COR-L47 (cell line): ENCODE measurements around the gene EFR3B.
"Not testable (repeated sequence)": the region's sequence is repeated elsewhere in the genome, so short reads cannot be mapped to it uniquely, and the experiment has no call there.

Experiments
- DNase-seq: peaks from one replicate; lab custom pipeline; 2025; lab: John Stamatoyannopoulos, UW

Gene EFR3B

GRCh38 chr2:25073025-25073424, 31.1 kb downstream of the EFR3B start:
- no peak for DNase-seq

DNA sequence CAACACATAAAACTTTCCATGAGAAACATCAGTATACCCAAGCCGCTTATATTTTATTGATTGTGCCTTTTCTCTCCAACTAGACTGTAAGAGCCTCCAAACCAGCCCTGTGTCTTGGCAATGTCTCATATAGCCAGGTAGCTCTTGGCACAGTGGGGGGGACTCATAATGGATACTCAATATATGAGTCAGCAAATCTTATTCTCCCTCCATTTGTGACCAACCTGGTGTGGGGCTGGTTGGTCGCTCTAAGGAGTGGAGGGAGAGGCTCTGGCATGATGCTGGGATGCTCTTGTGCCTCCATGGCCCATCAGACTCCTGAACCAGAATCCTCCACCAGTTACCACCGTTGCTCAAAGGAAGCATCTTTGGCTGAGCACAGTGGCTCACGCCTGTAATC, 32.0 kb downstream of the EFR3B start:
- DNase-seq, result no peak

DNA sequence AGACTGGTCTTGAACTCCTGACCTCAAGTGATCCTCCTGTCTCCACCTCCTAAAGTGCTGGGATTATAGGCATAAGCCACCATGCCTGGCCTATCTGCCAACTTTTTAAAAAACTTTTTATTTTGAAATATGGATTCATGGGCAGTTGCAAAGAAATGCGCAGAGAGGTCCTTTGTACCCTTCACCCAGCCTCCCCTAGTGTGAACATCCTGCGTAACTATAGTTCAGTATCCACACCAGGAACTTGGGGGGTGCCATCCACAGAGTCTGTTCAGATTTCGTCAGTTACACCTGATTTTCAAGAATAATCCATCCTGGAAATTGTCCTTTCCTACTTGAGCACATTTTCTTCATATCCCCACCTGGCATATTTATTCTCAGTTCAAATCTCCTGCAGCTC, 33.0 kb downstream of the EFR3B start:
- DNase-seq, result no peak

- DNase-seq, result no peak
Observed at GRCh38 chr2:25076749-25077148, 34.9 kb downstream of the EFR3B start.

DNA sequence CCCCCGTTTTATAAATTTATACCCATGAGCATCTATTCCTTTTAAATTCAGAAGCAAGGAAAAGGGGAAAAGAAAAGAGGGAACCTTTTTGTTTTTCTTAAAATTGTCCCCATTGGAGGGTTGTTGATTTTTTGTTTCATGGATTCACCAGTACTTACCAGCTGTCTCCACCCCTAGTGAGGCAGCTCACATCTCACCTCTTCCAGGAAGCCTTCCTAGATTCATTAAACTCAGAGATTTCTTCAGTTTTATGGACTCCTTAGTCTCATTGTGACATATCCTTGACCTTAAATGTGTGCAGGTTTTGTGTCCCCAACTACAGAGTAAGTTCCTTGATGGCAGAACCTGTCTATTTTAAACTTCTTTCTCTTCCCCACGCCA, 35.9 kb downstream of the EFR3B start:
- DNase-seq, result no peak

GRCh38 chr2:25078170-25079049, 36.5 kb downstream of the EFR3B start:
- peak; percentile 84 for DNase-seq

DNA sequence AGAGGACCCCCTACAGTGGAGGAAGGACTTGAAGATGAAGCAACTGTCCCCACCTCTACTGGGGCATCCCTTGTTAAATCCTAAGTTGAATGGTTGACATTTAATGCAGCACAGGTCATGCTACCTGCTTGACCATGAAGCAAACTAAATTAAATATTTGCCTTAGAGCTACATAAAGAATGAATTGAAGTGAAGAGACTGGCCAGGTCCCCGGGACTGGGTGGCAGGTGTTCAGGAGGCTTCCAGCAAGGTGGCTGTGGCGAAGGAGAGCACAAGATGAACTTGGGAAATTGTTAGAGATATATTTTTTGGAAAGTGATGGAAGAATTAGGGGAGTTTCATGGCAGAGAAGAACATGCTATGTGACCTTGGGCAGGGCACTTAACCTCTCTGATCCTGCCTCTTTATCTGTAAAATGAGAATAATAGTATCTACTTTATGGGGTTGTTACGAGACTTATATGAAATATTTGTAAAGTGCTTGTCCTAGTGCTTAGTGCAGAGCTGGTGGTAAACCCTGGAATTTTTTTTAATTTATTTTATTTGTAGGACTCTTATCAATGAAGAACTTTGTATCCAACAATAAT, 37.3 kb downstream of the EFR3B start:
- DNase-seq, result no peak

DNA sequence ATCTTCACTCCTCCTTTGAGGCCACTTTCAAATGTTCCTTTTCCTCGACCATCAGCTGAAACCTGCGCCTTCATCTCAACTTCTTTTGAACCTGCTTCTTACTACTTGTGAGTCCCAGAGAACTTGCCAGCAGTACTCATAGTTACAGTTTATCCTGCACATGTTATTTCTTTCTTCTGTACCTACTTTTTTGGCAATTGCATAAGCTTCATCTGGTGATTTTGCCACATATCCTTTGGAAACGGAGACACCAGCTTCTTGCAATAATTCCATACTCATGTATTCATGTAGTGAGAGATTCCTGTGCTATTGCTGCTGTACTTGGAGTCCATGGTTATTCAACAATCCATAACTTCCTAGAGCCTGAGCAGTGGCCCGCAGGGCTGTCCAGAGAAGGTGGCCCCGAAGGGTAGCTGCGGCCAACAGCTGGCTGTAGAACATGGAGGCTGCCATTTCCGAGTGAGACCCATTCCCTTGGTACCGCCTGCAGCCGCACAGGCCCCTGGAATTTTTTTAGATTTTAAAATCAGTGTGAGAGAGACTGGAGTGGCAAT, 39.4 kb downstream of the EFR3B start:
- no peak for DNase-seq

DNA sequence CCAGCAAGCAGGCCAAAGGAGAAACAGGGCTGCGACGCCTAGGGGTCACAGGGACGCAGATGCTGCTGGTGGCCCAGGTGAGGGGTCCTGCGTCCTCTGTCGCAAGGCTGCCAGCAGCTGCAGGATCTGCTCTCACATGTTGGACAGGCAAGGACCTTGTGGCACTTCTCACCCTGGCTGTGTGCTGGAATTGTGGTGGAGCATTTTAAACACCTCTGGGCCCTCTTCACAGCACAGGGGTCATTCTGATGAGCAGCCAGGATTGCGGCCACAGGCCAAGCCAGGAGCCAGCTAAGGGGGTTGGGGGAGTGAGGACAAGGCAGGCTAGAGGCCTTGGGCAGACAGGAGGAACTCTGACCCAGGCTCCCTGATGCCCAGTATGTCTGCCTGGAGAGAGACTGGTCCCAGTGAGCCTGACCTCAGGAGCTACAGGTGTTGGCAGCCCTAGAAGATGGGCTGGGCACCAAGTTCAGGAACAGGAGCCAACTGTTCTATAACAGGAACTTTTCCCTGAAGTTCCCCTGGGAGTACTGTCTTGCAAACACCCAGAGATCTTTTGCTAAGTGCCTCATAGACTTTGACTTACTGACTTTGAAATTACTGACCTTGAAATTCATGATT, 40.2 kb downstream of the EFR3B start:
- no peak for DNase-seq

GRCh38 chr2:25085761-25086560, 44.1 kb downstream of the EFR3B start:
- peak; percentile 67 for DNase-seq

- DNase-seq, result no peak
Observed at GRCh38 chr2:25088817-25089516, 47.1 kb downstream of the EFR3B start.

- no peak for DNase-seq
Observed at GRCh38 chr2:25089605-25090315, 47.9 kb downstream of the EFR3B start.

GRCh38 chr2:25090801-25091200, 48.9 kb downstream of the EFR3B start:
- DNase-seq, result no peak

- DNase-seq, result no peak
Observed at GRCh38 chr2:25091265-25091664, 49.4 kb downstream of the EFR3B start.

GRCh38 chr2:25098056-25098455, 56.2 kb downstream of the EFR3B start:
- DNase-seq, result no peak

GRCh38 chr2:25098670-25099486, 57.0 kb downstream of the EFR3B start:
- no peak for DNase-seq

DNA sequence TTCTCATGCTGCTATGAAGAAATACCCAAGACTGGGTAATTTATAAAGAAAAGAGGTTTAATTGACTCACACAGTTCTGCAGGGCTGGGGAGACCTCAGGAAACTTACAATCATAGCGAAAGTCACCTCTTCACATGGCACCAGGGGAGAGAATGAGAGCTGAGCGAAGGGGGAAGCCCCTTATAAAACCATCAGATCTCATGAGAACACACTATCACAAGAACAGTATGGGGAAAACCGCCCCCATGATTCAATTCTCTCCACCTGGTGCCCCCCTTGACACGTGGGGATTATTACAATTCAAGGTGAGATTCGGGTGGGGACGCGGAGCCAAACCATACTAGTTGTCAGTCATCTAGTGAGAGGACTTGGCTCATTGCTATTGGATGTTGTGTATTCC, 60.5 kb downstream of the EFR3B start:
- not testable (repeated sequence) for DNase-seq

DNA sequence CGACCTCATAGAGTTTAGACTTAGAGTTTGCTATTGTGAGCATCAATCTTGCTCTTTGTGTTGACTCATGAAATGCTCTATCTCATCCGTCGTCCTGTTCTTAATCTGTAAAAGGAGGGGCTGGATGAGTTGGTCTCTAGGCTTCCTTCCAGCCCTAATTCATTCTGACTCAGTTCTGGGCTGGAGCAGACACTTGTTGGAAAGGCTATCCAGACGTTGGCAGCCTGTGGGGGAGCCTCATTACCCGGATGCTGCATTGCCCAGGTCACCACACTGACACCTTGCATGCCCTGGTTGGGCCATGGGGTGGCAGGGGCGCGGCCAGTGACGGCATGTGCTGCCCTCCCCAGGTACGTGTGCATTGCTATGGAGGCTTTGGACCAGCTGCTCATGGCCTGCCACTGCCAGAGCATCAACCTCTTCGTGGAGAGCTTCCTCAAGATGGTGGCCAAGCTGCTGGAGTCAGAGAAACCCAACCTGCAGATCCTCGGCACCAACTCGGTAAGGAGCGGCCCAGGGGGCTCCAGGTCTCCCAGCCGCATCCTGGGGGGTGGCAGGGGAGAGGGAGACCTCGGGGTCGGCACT, 61.5 kb downstream of the EFR3B start:
- no peak for DNase-seq

DNA sequence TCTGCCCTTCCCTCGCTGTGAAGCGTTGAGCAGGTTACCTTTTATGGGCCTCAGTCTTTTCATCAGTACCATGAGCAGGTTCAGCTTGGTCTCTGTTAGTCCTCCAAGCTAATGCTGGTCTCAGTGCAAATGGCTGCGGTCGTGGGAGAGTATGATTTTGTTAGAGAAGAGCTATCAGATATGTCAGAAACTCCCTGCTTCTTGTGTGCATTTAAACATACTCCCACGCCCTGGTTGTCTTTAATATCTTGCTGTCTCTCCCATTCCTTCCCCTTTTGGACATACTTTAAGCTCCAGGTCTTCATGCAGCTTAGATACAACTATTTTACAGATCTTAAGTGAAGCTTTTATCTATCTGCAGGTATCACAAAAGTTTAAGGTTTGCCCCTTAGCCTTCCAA, 62.9 kb downstream of the EFR3B start:
- no peak for DNase-seq
